Measurements from ENCODE around the gene NKPD1. TPM values are rescaled to one million over a fixed set of nuclear protein-coding genes. Genes with fewer than 3 reads are reported as not detected.

The NKPD1 gene
- polyA plus RNA-seq, 1 experiment, result 0.05 TPM

DNA sequence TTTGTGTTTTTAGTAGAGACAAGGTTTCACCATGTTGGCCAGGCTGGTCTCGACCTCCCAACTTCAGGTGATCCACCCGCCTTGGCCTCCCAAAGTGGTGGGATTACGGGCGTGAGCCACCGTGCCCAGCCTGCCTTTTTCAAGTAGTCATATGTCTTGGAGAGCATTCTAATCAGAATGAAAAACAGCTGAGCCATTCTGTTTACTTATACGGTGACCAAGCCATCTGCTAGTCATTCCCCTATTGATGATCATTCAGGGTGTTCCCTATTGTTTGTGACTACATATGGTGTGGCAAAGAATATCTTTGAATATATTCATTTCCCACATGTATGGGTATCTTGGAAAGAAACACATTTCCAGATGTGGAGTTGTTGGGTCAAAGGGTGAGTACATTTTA, 35.0 kb upstream of the NKPD1 start:
- ChIA-PET CTCF (interaction anchor here (1.3 kb wide), 1 partner anchor 9 kb away, joined by 4 read pairs; no protein-coding TSS in a partner anchor), POLR2A (no interaction called here)
- Histone ChIP-seq H3K4me3 (ENCODE audit: low read depth, low read length) (no peak overlapping the region), H3K27me3 (ENCODE audit: control insufficient read depth, insufficient read depth, low read length) (no peaks in the 10 kb centered on the region), H3K36me3 (ENCODE audit: control insufficient read depth, insufficient read depth, low read length) (no peaks in the 10 kb centered on the region)
- TF ChIP-seq, protein P1, sequence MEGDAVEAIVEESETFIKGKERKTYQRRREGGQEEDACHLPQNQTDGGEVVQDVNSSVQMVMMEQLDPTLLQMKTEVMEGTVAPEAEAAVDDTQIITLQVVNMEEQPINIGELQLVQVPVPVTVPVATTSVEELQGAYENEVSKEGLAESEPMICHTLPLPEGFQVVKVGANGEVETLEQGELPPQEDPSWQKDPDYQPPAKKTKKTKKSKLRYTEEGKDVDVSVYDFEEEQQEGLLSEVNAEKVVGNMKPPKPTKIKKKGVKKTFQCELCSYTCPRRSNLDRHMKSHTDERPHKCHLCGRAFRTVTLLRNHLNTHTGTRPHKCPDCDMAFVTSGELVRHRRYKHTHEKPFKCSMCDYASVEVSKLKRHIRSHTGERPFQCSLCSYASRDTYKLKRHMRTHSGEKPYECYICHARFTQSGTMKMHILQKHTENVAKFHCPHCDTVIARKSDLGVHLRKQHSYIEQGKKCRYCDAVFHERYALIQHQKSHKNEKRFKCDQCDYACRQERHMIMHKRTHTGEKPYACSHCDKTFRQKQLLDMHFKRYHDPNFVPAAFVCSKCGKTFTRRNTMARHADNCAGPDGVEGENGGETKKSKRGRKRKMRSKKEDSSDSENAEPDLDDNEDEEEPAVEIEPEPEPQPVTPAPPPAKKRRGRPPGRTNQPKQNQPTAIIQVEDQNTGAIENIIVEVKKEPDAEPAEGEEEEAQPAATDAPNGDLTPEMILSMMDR (IDR thresholded peaks at IDR 0.05; ENCODE audit: insufficient read depth, low read depth, low read length), result no peak
- DNase-seq (ENCODE audit: low read depth), result peak; percentile 21

DNA sequence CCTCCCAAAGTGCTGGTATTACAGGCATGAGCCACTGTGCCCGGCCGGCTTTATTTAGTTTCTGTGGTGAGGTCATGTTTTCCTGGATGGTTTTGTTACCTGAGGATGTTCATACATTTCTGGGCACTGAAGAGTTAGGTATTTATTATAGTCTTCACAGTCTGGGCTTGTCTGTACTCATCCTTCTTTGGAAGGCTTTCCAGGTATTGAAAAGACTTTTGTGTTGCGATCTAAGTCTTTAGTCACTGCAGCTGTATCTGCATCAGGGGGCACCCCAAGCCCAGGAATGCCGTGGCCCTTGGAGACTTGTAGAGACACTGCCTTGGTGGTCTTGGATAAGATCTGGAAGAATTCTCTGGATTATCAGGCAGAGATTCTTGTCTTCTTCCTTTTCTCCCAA, 30.6 kb upstream of the NKPD1 start:
- DNase-seq (ENCODE audit: low read depth), result no peak
- ChIA-PET POLR2A (no interaction called here), CTCF (interaction anchor here (1.1 to 2.4 kb wide), 4 partner anchors 9 to 132 kb away, joined by 3 to 5 read pairs (median 4); partner anchors contain the start of genes BLOC1S3 and TRAPPC6A)
- no peaks in the 10 kb centered on the region for H3K36me3 ChIP-seq (ENCODE audit: control insufficient read depth, insufficient read depth, low read length)
- TF ChIP-seq, protein P1 (IDR thresholded peaks at IDR 0.05; ENCODE audit: insufficient read depth, low read depth, low read length), result no peak
- H3K27me3 ChIP-seq (ENCODE audit: control insufficient read depth, insufficient read depth, low read length), result no peaks in the 10 kb centered on the region
- H3K4me3 ChIP-seq (ENCODE audit: low read depth, low read length), result no peak overlapping the region

DNA sequence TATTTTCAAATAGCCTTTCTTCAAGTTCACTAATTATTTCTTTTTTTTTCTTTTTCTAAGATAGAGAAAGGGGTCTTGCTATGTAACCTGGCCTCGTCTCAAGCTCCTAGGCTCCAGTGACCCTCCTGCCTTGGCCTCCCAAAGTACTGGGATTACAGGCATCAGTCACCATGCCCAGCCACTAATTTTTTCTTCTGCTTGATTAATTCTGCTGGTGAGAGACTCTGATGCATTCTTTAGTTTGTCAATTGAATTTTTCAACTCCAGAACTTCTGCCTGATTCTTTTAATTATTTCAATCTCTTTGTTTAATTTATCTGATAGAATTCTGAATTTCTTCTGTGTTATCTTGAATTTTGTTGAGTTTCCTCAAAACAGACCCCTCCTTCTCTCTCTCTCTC, 29.2 kb upstream of the NKPD1 start:
- DNase-seq (ENCODE audit: low read depth), result no peak
- Histone ChIP-seq H3K27me3 (ENCODE audit: control insufficient read depth, insufficient read depth, low read length) (no peaks in the 10 kb centered on the region), H3K36me3 (ENCODE audit: control insufficient read depth, insufficient read depth, low read length) (no peaks in the 10 kb centered on the region), H3K4me3 (ENCODE audit: low read depth, low read length) (no peak overlapping the region)
- CTCF ChIA-PET, result interaction anchor here (0.8 to 1.5 kb wide), 3 partner anchors 59 to 514 kb away, joined by 3 read pairs; no protein-coding TSS in a partner anchor
- POLR2A ChIA-PET, result no interaction called here
- TF ChIP-seq, protein P1 (IDR thresholded peaks at IDR 0.05; ENCODE audit: insufficient read depth, low read depth, low read length), result no peak

DNA sequence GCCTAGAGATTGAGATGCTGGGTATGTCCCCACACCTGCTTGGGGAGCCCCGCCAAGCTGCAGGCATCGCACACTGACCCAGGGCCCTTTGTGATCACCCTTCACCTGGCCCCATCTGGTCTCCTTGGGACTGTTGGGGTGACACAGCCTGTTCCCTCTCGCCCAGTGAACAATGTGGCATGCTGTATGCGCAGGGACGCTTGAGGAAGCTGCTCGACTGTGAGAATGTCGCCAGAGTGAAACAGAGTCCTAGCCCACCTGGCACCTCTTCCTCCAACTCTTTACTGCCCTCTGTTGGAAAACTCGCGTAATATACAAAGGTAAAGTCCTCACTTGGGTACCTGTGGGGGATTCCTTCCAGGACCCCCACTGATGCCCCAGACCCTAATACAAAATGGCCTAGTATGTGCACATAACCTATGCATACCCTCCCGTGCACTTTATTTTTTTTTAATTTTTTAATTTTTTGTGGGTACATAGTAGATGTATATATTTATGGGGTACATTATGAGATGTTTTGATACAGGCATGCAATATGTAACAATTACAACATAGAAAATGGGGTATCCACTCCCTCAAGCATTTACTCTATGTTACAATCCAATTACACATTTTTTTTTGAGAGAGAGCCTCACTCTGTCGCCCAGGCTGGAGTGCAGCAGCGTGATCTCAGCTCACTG, 26.8 kb upstream of the NKPD1 start:
- no peaks in the 10 kb centered on the region for H3K27me3 ChIP-seq (ENCODE audit: control insufficient read depth, insufficient read depth, low read length)
- no peaks in the 10 kb centered on the region for H3K36me3 ChIP-seq (ENCODE audit: control insufficient read depth, insufficient read depth, low read length)
- DNase-seq (ENCODE audit: low read depth), result no peak
- no peak overlapping the region for H3K4me3 ChIP-seq (ENCODE audit: low read depth, low read length)
- CTCF ChIA-PET, result interaction anchor here (0.5 to 1.4 kb wide), 4 partner anchors 8 to 140 kb away, joined by 3 to 5 read pairs (median 3); partner anchors contain the start of gene BLOC1S3
- POLR2A ChIA-PET, result no interaction called here
- TF ChIP-seq, protein P1 (IDR thresholded peaks at IDR 0.05; ENCODE audit: insufficient read depth, low read depth, low read length), result peak; percentile 50

DNA sequence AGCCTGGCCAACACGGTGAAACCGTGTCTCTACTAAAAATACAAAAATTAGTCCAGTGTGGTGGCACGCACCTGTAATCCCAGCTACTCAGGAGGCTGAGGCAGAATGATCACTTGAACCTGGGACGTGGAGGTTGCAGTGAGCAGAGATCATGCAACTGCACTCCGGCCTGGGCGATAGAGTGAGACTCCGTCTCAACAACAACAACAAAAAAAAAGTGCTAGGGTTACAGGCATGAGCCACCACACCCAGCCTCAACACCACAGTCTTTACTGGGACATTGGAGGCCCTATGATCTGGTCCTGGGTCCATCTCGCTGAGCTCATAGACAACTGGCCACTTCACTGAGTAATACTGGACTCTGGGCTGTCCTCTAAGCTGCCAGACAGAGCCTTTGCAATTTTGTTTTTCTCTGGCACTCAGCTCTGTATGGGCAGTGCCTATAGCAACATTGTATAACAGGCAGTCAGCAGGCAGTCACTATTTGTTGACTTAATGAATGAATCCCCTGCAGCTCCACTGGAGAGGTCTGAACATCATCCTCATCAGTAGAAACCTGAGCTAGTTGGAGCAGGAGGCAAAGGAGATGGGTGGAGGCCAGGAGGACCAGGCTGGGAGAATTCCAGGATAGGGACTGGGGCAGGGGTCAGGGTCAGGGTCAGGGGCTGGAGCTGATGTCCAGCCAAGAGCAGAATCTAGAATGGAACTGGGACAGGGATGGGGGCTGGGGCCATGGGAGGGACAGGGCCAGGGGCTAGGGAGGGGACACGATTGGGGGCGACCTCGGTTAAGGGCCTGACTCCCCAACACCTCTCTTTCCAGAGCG, 25.9 kb upstream of the NKPD1 start:
- Histone ChIP-seq H3K27me3 (ENCODE audit: control insufficient read depth, insufficient read depth, low read length) (no peaks in the 10 kb centered on the region), H3K36me3 (ENCODE audit: control insufficient read depth, insufficient read depth, low read length) (no peaks in the 10 kb centered on the region), H3K4me3 (ENCODE audit: low read depth, low read length) (no peak overlapping the region)
- POLR2A ChIA-PET, result no interaction called here
- DNase-seq (ENCODE audit: low read depth), result no peak
- TF ChIP-seq, protein P1 (IDR thresholded peaks at IDR 0.05; ENCODE audit: insufficient read depth, low read depth, low read length), result no peak
- CTCF ChIA-PET, result interaction anchor here (0.7 to 1.4 kb wide), 6 partner anchors 8 to 59 kb away, joined by 3 to 5 read pairs (median 4); partner anchors contain the start of gene BLOC1S3

Data from BJ (cell line).